C4-2B (cell line): ENCODE measurements around the gene DUSP2.

Experiments used
- H3K27ac ChIP-seq: fragments of 450-650 bp; 2 replicates; pipeline ENCODE4 v1.5.1; 2017
- ZFX ChIP-seq: fragments of 450-650 bp; IDR thresholded peaks from 2 replicates; pipeline ENCODE4 v1.6.1; 2017
- TF ChIP-seq, protein P1 (sequence below): fragments of 450-650 bp; conservative IDR thresholded peaks from 2 replicates; pipeline ENCODE4 v1.5.1; 2017; ENCODE audit warnings: mild to moderate bottlenecking

The DUSP2 gene

DNA sequence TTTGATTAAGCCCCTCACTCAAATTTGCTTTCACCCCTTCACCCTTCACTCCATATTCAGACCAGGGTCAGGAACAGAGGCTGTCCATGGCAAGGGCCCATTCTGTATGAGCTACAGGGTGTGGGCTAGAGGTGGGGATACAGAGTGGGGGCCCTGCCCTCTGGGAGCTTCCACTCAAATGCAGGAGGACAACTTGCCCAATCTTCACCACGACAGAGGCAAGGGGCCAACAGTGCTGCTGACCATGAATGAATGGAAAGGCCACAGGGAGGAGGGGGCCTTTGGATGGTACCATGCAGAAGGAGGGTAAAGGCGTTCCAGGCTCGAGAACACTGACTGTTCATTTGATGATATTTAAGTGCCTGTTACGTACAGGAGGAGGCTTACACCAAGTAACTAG lies 51.7 kb downstream of the DUSP2 start:
- TF ChIP-seq, protein P1, sequence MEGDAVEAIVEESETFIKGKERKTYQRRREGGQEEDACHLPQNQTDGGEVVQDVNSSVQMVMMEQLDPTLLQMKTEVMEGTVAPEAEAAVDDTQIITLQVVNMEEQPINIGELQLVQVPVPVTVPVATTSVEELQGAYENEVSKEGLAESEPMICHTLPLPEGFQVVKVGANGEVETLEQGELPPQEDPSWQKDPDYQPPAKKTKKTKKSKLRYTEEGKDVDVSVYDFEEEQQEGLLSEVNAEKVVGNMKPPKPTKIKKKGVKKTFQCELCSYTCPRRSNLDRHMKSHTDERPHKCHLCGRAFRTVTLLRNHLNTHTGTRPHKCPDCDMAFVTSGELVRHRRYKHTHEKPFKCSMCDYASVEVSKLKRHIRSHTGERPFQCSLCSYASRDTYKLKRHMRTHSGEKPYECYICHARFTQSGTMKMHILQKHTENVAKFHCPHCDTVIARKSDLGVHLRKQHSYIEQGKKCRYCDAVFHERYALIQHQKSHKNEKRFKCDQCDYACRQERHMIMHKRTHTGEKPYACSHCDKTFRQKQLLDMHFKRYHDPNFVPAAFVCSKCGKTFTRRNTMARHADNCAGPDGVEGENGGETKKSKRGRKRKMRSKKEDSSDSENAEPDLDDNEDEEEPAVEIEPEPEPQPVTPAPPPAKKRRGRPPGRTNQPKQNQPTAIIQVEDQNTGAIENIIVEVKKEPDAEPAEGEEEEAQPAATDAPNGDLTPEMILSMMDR, result no peak
- TF ChIP-seq ZFX, result no peak
- no peak overlapping the region for H3K27ac ChIP-seq
